AG08395 (cell line): ENCODE measurements around the gene SESN2.

Experiments used
- DNase-seq: peaks from one replicate; pipeline ENCODE4 v3.0.0; 2012; ENCODE audit warnings: mixed read lengths, low spot score

SESN2 gene

DNA sequence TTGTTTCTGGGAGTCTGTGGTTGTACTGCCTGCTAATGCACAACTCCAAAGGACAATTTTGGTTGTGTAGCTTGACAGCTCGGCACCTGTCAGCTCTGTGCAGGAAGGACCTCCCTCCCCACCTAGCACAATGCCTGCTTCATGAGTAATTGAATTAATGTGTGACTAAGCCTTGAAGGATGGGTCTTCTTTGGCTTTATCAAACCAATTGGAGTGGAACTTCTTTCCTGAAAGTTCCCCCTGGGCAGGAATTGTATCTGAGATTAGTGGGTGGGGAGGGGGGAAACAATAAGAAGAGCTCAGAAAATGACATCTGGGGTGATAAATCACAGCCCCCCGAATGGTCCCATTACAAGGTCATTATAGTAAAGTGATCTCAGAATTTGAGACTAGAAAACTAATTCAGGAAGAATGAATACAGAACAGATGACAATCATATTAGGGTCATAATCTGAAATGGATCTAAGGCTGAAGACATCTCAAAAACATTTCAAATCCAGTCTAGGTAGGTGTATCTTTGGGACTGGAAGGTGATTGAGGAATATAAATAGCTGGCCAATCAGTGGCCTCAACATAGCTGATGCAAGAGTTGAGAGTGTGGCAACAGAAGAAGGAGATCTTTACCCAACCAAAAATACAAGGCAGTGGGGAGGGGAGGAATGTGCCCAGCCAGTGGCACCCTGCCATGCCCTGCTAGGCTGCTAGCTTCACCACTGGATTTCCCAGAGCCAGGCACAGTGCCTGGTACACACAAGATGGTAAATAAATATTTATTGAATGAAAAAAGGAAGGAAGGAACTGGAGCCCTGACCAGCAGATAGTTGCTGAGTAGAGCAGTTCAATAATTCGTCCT is 10.1 kb upstream of the SESN2 start:
- DNase-seq = peak; percentile 55

DNA sequence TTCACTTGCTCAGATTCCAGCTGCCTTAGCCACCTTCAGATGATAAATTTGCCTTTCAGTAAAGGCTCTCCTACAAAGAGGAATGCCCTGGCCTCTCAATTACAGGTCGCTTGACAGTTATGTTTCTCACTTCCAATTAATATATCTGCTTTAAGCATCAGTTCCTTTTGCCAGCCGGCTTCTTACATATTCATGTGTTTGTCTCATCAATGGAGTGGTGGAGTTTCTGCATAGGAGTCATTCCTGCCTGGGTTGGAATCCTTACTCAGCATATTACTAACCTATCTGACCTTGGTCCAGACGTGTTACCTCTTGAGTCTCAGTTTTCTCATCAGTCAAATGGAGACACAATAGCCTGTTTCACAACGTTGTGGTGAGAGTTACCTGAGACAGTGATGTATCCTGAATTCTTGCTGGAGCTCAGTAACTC is 9.4 kb upstream of the SESN2 start:
- DNase-seq = no peak

DNA sequence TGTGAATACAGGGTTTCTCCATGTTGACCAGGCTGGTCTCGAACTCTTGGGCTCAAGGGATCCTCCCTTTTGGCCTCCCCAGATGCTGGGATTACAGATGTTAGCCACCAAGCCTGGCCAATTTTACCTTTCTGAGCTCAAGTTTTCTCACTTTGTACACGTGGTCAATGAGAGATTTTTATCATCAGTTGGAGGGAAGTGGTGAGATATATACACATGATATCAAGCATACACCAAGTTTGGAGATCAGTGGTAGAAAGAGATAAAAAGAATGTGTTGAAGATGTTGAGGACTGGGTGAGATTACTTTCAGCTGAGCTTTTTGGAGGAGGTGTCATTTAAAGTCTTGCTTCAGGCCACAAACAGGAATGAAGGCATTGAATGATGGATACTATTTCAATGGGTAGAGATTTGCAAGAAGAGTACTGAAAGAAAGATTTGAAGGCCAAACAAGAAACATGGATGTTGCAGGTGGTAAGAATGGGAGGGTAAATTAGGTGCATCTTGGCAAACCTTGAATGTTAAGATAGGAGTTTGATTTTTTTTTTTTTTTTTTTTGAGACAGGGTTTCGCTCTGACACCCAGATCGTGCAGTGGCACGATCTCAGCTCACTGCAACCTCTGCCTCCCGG is 3.0 kb upstream of the SESN2 start:
- DNase-seq = no peak

DNA sequence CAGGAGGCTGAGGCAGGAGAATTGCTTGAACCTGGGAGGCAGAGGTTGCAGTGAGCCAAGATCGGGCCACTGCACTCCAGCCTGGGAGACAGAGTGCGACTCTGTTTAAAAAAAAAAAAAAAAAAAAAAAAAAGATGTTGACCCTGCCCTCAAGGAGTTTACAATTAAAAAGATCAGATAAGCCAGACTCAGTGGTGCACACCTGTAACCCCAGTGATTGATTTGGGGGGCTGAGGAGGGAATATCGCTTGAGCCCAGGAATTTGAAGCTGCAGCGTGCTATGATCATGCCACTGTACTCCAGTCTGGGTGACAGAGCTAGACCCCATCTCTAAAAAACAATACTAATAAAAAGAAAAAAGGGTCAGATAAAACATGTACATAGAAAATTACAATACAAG is 1.6 kb upstream of the SESN2 start:
- DNase-seq = no peak

DNA sequence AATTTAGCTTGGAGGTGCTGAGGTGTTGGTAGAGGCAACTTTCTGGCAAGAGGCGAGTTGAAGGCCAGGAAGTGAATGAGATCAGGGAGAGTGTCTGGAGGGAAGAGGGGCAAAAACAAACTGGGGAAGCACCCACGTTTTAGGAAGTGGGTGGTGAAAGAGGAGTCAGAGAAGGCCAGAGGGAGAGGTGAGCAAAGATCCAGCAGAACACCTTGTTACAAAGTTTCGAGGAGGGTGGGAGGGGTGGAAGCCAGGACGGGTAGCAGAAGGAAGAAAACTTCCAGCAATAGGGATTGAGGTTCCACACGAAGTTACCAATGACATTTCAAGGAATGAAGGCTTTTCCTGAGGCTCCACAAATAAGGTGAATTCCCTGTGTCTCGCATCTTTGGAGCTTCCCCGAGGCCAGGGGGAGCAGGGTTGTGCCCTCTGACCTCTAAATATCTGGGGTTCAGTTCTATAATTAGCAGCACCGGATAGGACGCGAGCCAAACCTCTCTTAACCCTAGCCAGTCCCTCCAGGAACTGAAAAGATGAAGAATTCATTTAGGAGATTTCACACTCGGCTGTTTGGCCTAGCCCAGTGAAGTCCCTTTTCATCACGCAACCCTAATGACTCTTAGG is 578 bp upstream of the SESN2 start:
- no peak for DNase-seq

DNA sequence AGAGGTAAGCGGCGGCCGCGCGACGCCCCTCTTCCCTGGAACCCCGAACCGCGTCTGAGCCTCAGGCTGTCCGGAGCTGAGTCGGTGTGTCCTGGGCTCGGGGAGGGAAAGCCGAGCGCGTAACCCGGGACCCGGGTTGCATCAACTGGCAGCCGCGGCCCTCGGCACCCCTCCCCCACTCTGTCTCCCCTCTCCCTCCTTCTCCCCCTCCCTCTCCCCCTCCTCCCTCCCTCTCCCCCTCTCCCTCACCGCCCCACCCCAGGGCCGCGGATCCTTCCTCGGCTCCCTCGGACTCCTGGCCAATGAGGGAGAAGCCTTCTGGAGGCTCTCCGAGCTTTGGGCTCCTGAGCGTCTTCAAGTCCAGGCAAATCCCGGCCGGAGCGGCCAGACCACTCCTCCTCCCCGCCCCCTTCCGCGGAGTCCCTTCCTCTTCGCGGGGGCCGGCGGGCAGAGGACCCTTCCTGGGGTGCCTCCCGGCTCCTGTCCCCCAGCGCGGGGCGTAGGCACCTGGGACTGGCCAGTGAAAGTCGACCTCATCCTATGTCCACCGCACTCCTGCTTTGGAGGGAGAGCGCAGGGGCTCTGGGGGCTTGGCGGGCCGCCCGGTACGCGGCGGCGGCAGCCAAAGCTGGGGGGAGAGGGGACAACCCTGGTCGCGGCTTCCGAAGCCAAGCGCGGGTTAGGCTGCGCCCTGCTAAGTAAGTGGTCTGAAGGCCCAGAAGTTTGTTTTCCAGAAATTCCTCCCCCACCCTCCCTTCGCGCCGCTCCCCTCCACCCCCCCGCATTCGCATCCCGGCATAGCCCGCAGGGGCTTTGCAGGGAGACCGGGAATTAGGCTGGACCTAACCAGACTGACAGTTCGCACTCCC is 850 bp downstream of the SESN2 start:
- DNase-seq = peak; percentile 70

DNA sequence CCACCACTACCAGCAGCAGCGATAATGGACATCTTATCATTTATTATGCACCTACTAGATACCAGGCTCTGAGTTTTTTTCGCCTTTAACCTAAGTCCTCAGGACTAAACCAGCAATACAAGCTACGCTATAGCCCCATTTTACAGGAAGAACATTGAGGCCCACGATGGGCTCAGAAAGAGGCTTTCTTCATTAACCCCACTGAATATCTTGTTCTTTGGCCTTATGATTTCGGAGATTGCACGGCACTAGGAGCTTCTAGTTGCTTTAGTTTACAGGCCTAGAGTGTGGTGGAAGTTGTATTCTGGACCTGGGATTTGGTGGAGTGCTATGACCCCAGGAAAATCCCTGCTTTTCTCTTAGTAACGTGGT is 1.5 kb downstream of the SESN2 start:
- no peak for DNase-seq

DNA sequence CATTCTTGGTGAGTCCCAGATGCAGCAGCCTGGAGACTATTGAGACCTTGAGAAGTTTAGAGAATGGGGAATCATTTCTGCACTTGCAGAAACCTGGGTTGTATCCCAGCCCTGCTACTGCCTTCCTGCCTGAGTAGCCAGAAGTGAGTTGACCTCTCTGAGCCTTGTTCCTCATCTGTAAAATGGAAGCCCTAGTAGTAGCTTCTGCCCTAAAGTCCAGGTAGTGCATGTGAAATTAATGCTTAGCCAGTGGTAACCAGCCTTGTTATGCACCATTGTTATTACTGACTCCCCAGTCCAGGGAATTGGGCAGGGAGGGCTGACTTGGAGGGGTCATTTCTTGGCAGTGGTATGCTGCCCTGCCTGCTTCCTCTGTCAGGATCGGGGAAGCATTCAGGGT is 5.6 kb downstream of the SESN2 start:
- no peak for DNase-seq

DNA sequence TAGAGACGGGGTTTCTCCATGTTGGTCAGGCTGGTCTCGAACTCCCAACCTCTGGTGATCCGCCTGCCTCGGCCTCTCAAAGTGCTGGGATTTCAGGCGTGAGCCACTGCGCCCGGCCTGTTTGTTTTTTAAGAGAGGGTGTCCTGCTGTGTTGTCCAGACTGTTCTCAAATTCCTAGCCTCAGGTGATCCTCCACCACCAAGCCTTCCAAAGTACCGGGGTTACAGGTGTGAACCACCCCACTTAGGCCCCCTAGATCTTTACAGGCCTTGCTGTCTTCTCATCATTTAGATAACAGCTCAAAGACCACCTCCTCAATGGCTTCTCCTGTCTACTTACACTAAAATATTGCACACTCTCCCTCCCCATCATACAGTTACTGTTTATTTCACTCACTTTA is 6.3 kb downstream of the SESN2 start:
- no peak for DNase-seq

DNA sequence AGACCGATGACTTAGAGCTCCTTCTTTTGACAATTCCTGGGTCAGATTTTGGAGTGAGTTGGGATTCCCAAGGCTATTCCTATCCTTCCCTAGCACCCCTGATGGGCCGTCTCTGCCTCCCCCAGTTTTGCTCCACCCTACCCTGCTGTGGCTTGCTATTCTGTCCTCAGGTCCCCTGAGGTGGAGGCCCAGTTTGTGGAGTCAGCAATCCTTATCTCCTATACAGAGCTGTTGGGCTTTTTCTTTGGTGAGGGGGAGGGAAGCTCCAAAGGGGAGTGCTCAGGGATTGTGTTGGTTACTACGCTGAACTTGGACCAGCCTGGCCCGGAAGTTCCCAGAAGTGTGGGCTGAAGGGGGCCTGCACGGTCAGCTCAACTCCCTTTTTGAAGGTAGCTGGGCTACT is 7.6 kb downstream of the SESN2 start:
- no peak for DNase-seq

DNA sequence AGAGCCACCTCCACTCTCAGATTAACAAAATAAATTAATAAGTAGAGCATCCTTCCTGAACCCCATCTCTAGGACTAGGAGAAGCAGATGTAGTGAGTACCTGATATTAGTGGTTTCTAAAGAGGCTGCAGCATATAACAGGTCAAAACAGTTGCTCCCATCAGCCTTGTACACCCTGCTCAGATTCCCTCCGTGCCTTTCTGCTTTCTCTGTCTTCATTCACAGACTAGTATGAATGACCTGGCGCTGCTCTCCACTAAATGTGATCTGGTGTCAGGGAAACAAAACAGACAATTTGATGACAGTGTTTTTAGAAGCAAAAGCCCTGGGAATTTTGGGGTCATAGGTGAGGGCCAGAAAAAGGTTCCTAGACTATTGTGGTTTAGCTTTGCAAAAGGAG is 8.3 kb downstream of the SESN2 start:
- no peak for DNase-seq

DNA sequence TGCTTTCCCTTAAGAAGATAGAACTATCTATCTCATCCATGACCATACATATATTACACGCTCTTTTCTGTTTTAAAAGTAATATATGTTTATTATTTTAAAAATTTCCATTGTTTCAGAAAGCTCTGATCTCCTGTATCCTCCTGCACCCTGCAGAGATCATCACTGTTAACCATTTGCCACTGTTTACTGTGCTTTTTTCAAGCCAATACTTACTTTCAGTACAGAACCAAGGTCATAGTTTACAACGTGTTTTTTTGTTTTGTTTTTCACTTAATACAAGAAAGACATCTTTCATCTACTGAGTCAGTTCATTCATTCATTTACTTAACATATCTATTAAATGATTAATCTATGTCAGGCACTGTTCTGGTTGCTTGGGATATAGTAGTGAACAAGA is 10.2 kb downstream of the SESN2 start:
- no peak for DNase-seq

DNA sequence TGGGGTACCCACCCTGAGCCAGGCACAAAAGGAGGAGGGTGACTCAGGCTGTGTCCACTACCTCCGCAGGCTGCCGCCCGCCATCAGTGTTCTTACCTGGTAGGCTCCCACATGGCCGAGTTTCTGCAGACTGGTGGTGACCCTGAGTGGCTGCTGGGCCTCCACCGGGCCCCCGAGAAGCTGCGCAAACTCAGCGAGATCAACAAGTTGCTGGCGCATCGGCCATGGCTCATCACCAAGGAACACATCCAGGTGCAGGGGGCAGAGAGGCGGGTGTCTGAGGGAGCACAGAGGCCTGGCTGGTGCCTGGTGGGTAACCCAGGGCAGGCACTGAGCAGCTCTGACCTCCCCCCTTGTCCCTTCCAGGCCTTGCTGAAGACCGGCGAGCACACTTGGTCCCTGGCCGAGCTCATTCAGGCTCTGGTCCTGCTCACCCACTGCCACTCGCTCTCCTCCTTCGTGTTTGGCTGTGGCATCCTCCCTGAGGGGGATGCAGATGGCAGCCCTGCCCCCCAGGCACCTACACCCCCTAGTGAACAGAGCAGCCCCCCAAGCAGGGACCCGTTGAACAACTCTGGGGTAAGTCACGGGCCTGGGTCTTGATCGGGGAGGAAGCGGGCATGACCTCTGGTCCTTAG is 13.0 kb downstream of the SESN2 start:
- DNase-seq = no peak

DNA sequence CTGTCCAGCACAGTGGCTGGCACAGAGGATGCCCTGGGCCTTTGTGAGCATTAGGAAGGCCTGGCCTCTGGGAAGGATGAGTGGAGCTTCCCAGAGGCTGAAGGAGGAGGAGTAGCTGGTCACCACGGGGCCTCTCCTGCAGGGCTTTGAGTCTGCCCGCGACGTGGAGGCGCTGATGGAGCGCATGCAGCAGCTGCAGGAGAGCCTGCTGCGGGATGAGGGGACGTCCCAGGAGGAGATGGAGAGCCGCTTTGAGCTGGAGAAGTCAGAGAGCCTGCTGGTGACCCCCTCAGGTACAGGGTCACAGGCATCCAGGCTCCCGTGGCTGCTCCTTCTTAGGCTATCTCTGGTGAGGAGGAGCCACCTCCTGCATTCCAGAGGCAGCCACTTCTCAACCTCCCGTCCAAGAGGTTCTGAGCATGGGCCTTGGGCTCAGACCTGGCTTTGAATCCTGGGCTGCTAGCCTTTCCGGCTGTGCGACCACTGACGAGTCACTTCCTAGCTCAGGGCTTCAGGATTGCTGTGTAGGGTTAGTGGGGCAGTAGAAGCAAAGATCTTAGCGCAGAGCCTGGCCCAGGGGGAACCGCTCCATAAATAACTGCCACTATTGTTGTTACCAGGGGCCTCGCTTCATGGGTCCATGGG is 14.0 kb downstream of the SESN2 start:
- no peak for DNase-seq

DNA sequence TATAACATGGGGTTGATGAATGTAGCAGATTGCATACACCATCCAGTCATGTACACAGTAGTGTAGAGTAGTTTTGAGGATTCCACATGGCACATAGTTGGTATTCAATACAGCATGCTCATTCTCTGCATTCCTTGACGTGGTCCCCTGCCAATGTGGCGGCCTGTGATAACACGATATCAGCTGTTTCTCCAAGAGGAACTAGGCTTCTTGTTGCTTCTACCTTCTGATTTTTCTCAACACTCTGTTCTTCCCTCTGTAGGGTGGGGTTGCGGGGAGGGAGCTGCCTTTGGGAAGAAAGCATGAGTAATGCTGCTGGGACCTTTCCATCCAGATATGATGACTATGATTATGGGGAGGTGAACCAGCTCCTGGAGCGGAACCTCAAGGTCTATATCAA is 19.4 kb downstream of the SESN2 start:
- no peak for DNase-seq

DNA sequence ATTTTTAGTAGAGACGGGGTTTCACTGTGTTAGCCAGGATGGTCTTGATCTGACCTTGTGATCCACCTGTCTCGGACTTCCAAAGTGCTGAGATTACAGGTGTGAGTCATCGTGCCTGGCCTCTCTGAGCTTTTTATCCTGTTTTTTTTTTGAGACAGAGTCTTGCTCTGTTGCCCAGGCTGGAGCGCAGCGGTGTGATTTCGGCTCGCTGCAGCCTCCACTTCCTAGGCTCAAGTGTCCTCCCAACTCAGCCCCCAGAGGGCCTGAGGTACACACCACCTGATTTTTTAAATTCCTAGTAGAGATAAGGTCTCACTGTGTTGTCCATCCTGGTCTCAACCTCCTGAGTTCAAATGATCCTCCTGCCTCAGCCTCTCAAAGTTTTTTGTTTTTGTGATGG is 20.4 kb downstream of the SESN2 start:
- DNase-seq = no peak

DNA sequence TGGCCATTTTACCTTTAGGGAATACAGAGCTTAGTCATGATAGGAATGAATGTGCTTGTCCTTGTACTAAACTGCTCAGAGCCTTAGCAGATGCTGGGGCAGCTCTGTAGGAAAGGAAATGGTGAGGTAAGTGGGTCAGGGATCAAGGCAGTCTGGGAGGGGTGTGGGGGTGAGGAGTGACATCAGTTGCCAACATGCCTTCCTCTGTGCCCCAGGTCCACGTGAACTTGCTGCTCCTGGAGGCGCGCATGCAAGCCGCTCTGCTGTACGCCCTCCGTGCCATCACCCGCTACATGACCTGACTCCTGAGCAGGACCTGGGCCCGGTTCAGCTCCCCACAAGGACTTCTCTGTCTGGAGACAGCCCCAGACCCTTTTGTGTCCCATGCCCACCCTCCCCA is 21.2 kb downstream of the SESN2 start:
- DNase-seq = no peak

DNA sequence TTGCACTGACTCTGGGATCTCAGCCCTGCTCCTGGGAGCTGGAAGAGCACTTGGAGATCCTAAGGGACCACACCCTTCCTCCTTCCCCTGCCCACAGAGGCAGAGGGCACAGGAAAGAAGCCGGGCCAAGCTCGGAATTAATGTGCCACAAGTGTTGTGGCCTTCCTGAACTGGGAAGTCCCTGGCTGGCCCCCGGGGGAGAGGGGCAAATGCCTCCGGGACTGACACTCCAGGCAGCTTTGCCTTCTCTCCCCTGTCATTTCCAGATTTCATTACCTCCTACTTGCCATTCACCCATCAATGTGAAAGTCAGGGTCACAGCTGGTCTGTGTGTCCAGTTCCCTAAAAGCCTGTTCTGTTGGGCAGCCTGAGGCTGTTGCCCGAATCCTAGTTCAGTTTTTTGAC is 21.7 kb downstream of the SESN2 start:
- no peak for DNase-seq

DNA sequence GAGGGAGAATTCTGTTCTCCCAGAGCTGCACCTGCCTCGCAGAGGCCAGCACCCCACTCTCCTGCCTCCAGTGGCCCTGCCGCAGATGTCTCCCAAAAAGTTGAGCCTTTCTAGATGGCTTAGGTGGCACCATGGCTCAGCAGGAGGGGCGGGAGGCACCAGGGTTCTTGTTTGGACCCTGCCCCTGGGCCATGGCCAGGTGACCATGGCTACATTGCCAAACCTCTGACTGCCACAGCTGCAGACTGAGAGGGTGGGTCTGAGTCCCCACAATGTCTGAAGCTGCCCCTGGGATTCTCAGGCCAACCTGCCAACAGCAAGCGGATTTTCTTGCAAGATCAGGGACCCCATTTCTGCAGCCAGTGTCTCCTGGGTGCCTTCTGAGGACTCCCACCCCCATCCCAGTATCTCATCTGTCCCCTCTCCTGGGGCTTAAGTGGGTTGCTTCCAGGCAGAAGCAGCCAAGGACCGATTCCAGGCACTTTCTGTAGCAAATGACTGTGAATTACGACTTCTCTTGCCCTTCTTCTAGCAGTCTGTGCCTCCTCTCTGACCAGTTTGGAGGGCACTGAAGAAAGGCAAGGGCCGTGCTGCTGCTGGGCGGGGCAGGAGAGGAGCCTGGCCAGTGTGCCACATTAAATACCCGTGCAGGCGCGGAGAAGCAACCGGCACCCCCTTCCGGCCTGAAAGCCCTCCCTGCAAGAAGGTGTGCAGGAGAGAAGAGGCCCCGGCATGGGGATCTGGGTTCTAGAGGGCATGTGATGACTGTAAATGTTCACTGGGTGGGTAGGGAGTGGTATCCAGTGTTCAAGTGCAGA is 22.5 kb downstream of the SESN2 start:
- DNase-seq = no peak
